Measurements from ENCODE around the gene PCNX1. TPM values are rescaled to one million over a fixed set of nuclear protein-coding genes. Genes with fewer than 3 reads are reported as not detected.

PCNX1 gene
- total and polyA plus RNA-seq, 2 of the 4 experiments (the other 2 are of a cell fraction): 15.0 to 43.7 TPM

GRCh38 chr14:71076462-71077092 lies 169.3 kb downstream of the PCNX1 start:
- CTCF ChIA-PET: no interaction called here
- H3K56ac ChIP-seq (ENCODE audit: extremely low read depth, insufficient read depth, low read length): no peak overlapping the region
- no peak overlapping the region for H2BK120ac ChIP-seq (ENCODE audit: low read depth, low read length)
- no peaks in the 10 kb centered on the region for H3K27me3 ChIP-seq (ENCODE audit: control insufficient read depth, insufficient read depth, low read length)
- no peak overlapping the region for H4K5ac ChIP-seq (ENCODE audit: low read depth, low read length)
- H2AFZ ChIP-seq (replicated peaks; ENCODE audit: low read length, poor library complexity): no peak overlapping the region
- H3K4ac ChIP-seq (ENCODE audit: low read depth, low read length): no peak overlapping the region
- H2BK15ac ChIP-seq (ENCODE audit: low read depth, low read length): no peak overlapping the region
- no peak for DNase-seq
- no peak overlapping the region for H2AK9ac ChIP-seq (replicated peaks; ENCODE audit: low read depth, low read length, poor library complexity)
- peaks cover 44% of the 10 kb centered on the region for H3K36me3 ChIP-seq (ENCODE audit: control insufficient read depth, insufficient read depth, low read length)
- peaks cover 5% of the 10 kb centered on the region; the same call in 1 of the 2 replicates for H3K9me1 ChIP-seq (ENCODE audit: insufficient read depth, low read length)
- WGBS, 2 experiments (ENCODE audit: extremely low coverage in 2 of 2, insufficient read length in 1 of 2): no CpG with 5 or more reads among the region's 1 CpG
- H3K79me1 ChIP-seq (ENCODE audit: low read depth in 1 of 2, low read length in 2 of 2): peaks cover 3 to 8% of the 10 kb centered on the region in 2 experiments; a peak in 2 of 4 replicates
- POLR2A ChIA-PET (ENCODE audit: unreplicated experiment): no interaction called here
- no TSS peak for BruUV-seq (replicated peaks)
- H3K4me3 ChIP-seq (ENCODE audit: insufficient read depth, low read depth, low read length): no peak overlapping the region
- H3K14ac ChIP-seq (replicated peaks; ENCODE audit: low read depth, low read length): 0 out of 2 replicates have a peak overlapping the region, but pooled peaks have one; percentile 19
- intact Hi-C loops (cut with micrococcal nuclease): no loop called here
- H4K8ac ChIP-seq (ENCODE audit: low read depth in 2 of 2, low read length in 2 of 2): no peak overlapping the region
- no peaks in the 10 kb centered on the region for H3K4me1 ChIP-seq (ENCODE audit: control insufficient read depth, insufficient read depth, low read length)
- no peak overlapping the region for H4K91ac ChIP-seq (ENCODE audit: insufficient read depth, low read depth, low read length)
- no peak overlapping the region for H3K23ac ChIP-seq (ENCODE audit: low read depth, low read length)
- ATAC-seq (ENCODE audit: low read depth): no peak
- no peak overlapping the region for H3K27ac ChIP-seq (ENCODE audit: insufficient read depth, low read length)
- no peak overlapping the region for H2AK5ac ChIP-seq (ENCODE audit: low read depth, low read length)
- H3K18ac ChIP-seq (ENCODE audit: low read depth, low read length): no peak overlapping the region
- dilution Hi-C loops (cut with HindIII; ENCODE audit: low sequenced_read_pairs, unreplicated experiment): no loop called here
- H3K4me2 ChIP-seq (ENCODE audit: low read depth, low read length): no peak overlapping the region
- H3K9me3 ChIP-seq (ENCODE audit: control insufficient read depth, insufficient read depth, low read length): peaks cover 11% of the 10 kb centered on the region
- H2BK20ac ChIP-seq (ENCODE audit: low read depth, low read length): no peak overlapping the region
- TF ChIP-seq MAFK (IDR thresholded peaks at IDR 0.05; ENCODE audit: low read depth, low read length) (no peak), NFE2L2 (IDR thresholded peaks at IDR 0.05; ENCODE audit: low read depth, low read length) (no peak), MAZ (IDR thresholded peaks at IDR 0.05; ENCODE audit: borderline replicate concordance, low read depth, low read length) (no peak)
- H4K20me1 ChIP-seq (ENCODE audit: insufficient read depth, low read length): no peaks in the 10 kb centered on the region
- no peak overlapping the region for H3K9ac ChIP-seq (ENCODE audit: low read depth, low read length)
- in situ Hi-C loops (cut with MboI; ENCODE audit: low sequenced_read_pairs): no loop called here
- H2BK5ac ChIP-seq (ENCODE audit: low read depth, low read length, poor library complexity, severe bottlenecking): no peak overlapping the region
